H1 (cell line): ENCODE measurements around the gene KLHL29. TPM values are rescaled to one million over a fixed set of nuclear protein-coding genes. Genes with fewer than 3 reads are reported as not detected.

Source experiments
- CTCF ChIA-PET: fragments of 300-600 bp; sonication (Branson Sonifier 250); formaldehyde crosslinking; loops from one replicate; lab custom pipeline; 2021; ENCODE audit not compliant: partially characterized antibody; lab: Charles Lee
- POLR2A ChIA-PET: fragments of 300-600 bp; sonication (Branson Sonifier 250); formaldehyde crosslinking; loops from one replicate; lab custom pipeline; 2021; ENCODE audit warnings: inconsistent platforms; ENCODE audit not compliant: partially characterized antibody; lab: Charles Lee
- DNase-seq, 2 experiments: peaks; one replicate each; pipeline versions ENCODE4 v3.0.0 to v3.0.0-alpha.2; 2010 to 2022; ENCODE audit warnings: low spot score in 2 of 2, low read depth in 1 of 2, mixed read lengths in 1 of 2
- FAIRE-seq: peaks from 2 replicates; lab custom pipeline; 2011; peaks lifted over from hg19 to GRCh38; lab: Jason Lieb, UNC
- H2AFZ ChIP-seq: 2 replicates; pipeline ENCODE4 v1.8.1; 2012; ENCODE audit warnings: low read length, inconsistent platforms
- H2AK5ac ChIP-seq: 2 replicates; pipeline ENCODE4 v1.6.1; 2013; ENCODE audit warnings: low read depth, low read length
- H2BK120ac ChIP-seq: replicated peaks from 2 replicates; pipeline ENCODE3; 2013; ENCODE audit warnings: low read depth, low read length, inconsistent platforms
- H2BK12ac ChIP-seq: 2 replicates; pipeline ENCODE4 v1.6.1; 2013; ENCODE audit warnings: low read depth, low read length
- H2BK15ac ChIP-seq: 2 replicates; pipeline ENCODE4 v1.6.1; 2013; ENCODE audit warnings: low read length
- H2BK20ac ChIP-seq: 2 replicates; pipeline ENCODE4 v1.6.1; 2013; ENCODE audit warnings: low read length
- H2BK5ac ChIP-seq: 2 replicates; pipeline ENCODE4 v1.6.1; 2013; ENCODE audit warnings: low read depth, low read length
- H3K14ac ChIP-seq: 2 replicates; pipeline ENCODE4 v1.6.1; 2013; ENCODE audit warnings: inconsistent platforms; ENCODE audit not compliant: insufficient read length
- H3K18ac ChIP-seq: 2 replicates; pipeline ENCODE4 v1.6.1; 2013; ENCODE audit warnings: low read length; ENCODE audit errors: extremely low read depth
- H3K23ac ChIP-seq: 2 replicates; pipeline ENCODE4 v1.6.1; 2013; ENCODE audit warnings: inconsistent platforms; ENCODE audit not compliant: insufficient read length
- H3K23me2 ChIP-seq: 2 replicates; pipeline ENCODE4 v1.6.1; 2013; ENCODE audit warnings: low read depth, low read length
- H3K27ac ChIP-seq: 2 replicates; pipeline ENCODE4 v1.6.1; 2011; ENCODE audit warnings: low read depth, low read length, inconsistent platforms
- H3K27me3 ChIP-seq, 4 experiments: replicated peaks in 1 of 4; 1 replicate in 1 of 4; 2 replicates in 3 of 4; pipeline versions ENCODE4 v1.6.1 to v1.8.1; 2011 to 2013; ENCODE audit warnings: low read length in 3 of 4, mild to moderate bottlenecking in 3 of 4, inconsistent platforms in 2 of 4, mixed read lengths in 2 of 4, moderate library complexity in 1 of 4; ENCODE audit not compliant: control insufficient read depth in 3 of 4, insufficient read depth in 3 of 4; ENCODE audit errors: extremely low read depth in 1 of 4
- H3K36me3 ChIP-seq, 4 experiments: 2 replicates each; pipeline versions ENCODE4 v1.6.1 to v1.8.1; 2011 to 2013; ENCODE audit warnings: mild to moderate bottlenecking in 4 of 4, low read length in 3 of 4, moderate library complexity in 2 of 4, control low read depth in 1 of 4, inconsistent platforms in 1 of 4; ENCODE audit not compliant: insufficient read depth in 4 of 4, control insufficient read depth in 2 of 4
- H3K4ac ChIP-seq: replicated peaks from 2 replicates; pipeline ENCODE3; 2013; ENCODE audit warnings: low read length, low read depth, mixed read lengths, inconsistent platforms; ENCODE audit not compliant: insufficient read length
- H3K4me1 ChIP-seq, 4 experiments: replicated peaks in 1 of 4; 1 replicate in 1 of 4; 2 replicates in 3 of 4; pipeline versions ENCODE4 v1.6.1 to v1.8.1; 2011 to 2013; ENCODE audit warnings: low read length in 3 of 4, inconsistent platforms in 2 of 4, mixed read lengths in 1 of 4; ENCODE audit not compliant: insufficient read depth in 4 of 4, control insufficient read depth in 3 of 4
- H3K4me2 ChIP-seq, 2 experiments: 2 replicates each; pipeline versions ENCODE4 v1.6.1 to v1.8.1; 2011 to 2013; ENCODE audit warnings: low read depth in 2 of 2, low read length in 2 of 2, control low read depth in 1 of 2, inconsistent platforms in 1 of 2, mild to moderate bottlenecking in 1 of 2; ENCODE audit not compliant: insufficient read depth in 1 of 2
- H3K4me3 ChIP-seq, 4 experiments: fragments of 200-600, 300-600 bp in 1 of 4; sonication (generic), shearing (Covaris generic), sonication (Bioruptor Twin) in 1 of 4; 2 replicates each; pipeline versions ENCODE4 v1.5.1 to v1.8.1; 2011 to 2016; ENCODE audit warnings: low read length in 4 of 4, low read depth in 3 of 4, control low read depth in 2 of 4, inconsistent platforms in 2 of 4, mild to moderate bottlenecking in 2 of 4, mixed read lengths in 1 of 4, moderate library complexity in 1 of 4; ENCODE audit not compliant: insufficient read depth in 2 of 4; ENCODE audit errors: extremely low read depth in 1 of 4
- H3K56ac ChIP-seq: replicated peaks from 2 replicates; pipeline ENCODE3; 2013; ENCODE audit warnings: low read depth, mild to moderate bottlenecking, mixed read lengths, low read length, inconsistent platforms; ENCODE audit not compliant: insufficient read length
- H3K79me1 ChIP-seq: 2 replicates; pipeline ENCODE4 v1.6.1; 2013; ENCODE audit warnings: low read depth, low read length, control low read depth
- H3K79me2 ChIP-seq, 2 experiments: 2 replicates each; pipeline versions ENCODE4 v1.6.1 to v1.8.1; 2012 to 2013; ENCODE audit warnings: low read length in 2 of 2, mild to moderate bottlenecking in 2 of 2, inconsistent platforms in 1 of 2; ENCODE audit not compliant: insufficient read depth in 2 of 2, control insufficient read depth in 1 of 2
- H3K9ac ChIP-seq, 4 experiments: replicated peaks in 1 of 4; 1 replicate in 1 of 4; 2 replicates in 3 of 4; pipeline versions ENCODE4 v1.6.1 to v1.8.1; 2011 to 2013; ENCODE audit warnings: low read depth in 3 of 4, low read length in 3 of 4, control low read depth in 2 of 4, mild to moderate bottlenecking in 2 of 4, moderate library complexity in 2 of 4, inconsistent platforms in 1 of 4; ENCODE audit errors: extremely low read depth in 1 of 4
- H3K9me3 ChIP-seq, 2 experiments: 2 replicates each; pipeline versions ENCODE4 v1.6.1 to v1.8.1; 2012 to 2013; ENCODE audit warnings: mild to moderate bottlenecking in 2 of 2, moderate library complexity in 2 of 2, control low read depth in 1 of 2, inconsistent platforms in 1 of 2, low read depth in 1 of 2, low read length in 1 of 2, mixed read lengths in 1 of 2; ENCODE audit not compliant: insufficient read depth in 2 of 2
- H4K20me1 ChIP-seq, 2 experiments: replicated peaks in 1 of 2; 2 replicates each; pipeline versions ENCODE3 to v1.8.1; 2011 to 2013; ENCODE audit warnings: inconsistent platforms in 2 of 2, low read length in 2 of 2, mild to moderate bottlenecking in 1 of 2; ENCODE audit not compliant: insufficient read depth in 2 of 2, control insufficient read depth in 1 of 2
- H4K5ac ChIP-seq: 2 replicates; pipeline ENCODE4 v1.6.1; 2013; ENCODE audit warnings: low read length, low read depth, mixed read lengths, inconsistent platforms; ENCODE audit not compliant: insufficient read length
- H4K8ac ChIP-seq: 2 replicates; pipeline ENCODE4 v1.8.0; 2013; ENCODE audit warnings: mild to moderate bottlenecking, moderate library complexity, low read length, inconsistent platforms; ENCODE audit not compliant: insufficient read depth; ENCODE audit errors: extremely low read depth
- H4K91ac ChIP-seq: replicated peaks from 2 replicates; pipeline ENCODE3; 2013; ENCODE audit warnings: low read length, mixed read lengths, inconsistent platforms; ENCODE audit not compliant: insufficient read length
- KDM5A ChIP-seq: fragments of 200-600 bp; IDR thresholded peaks from 2 replicates; pipeline ENCODE4 v1.7.1; 2012; ENCODE audit warnings: mild to moderate bottlenecking, low read length, inconsistent platforms, mixed read lengths
- RAD21 ChIP-seq, 2 experiments: IDR thresholded peaks in 1 of 2; conservative IDR thresholded peaks in 1 of 2; 2 replicates each; pipeline ENCODE4 v1.6.1; 2011; ENCODE audit warnings: low read depth in 2 of 2, low read length in 2 of 2, improper control_type of control experiment in 1 of 2, inconsistent platforms in 1 of 2, mild to moderate bottlenecking in 1 of 2, moderate library complexity in 1 of 2
- WGBS, 2 experiments: shearing (Covaris generic) in 1 of 2; methylation state at CpG; one replicate each; pipeline versions ENCODE4 v1.1.6 to v1.1.7; 2013 to 2015; ENCODE audit warnings: low lambda C conversion rate in 2 of 2, mixed read lengths in 2 of 2, inconsistent platforms in 1 of 2, low coverage in 1 of 2, missing lambda C conversion rate in 1 of 2; ENCODE audit not compliant: insufficient replicate concordance in 2 of 2, insufficient coverage in 1 of 2, insufficient read length in 1 of 2; ENCODE audit errors: extremely low coverage in 1 of 2, missing lambda C conversion rate in 1 of 2; 5-methylcytosine and 5-hydroxymethylcytosine counted together
- polyA plus RNA-seq, 7 experiments: library from polyadenylated mRNA; depleted of rRNA in 3 of 7; stranded (reverse) in 5 of 7; unstranded in 2 of 7; fragments of >200 nt in 5 of 7; fragments of 200-250 nt in 2 of 7; gene quantifications; 1 replicate in 5 of 7; 2 replicates in 1 of 7; 4 replicates in 1 of 7; pipeline versions ENCODE4 v1.2.1 to v1.2.3, GENCODE V29; 2011 to 2013; ENCODE audit warnings: missing spikeins in 2 of 7, mixed read lengths in 2 of 7
- total RNA-seq: library from RNA; stranded (reverse); fragmentation: NEBNext Ultra II Directional; extraction: Animal tissue kit (Norgen Biotek cat#: 25700); gene quantifications from 2 replicates; pipeline ENCODE4 v1.2.1, GENCODE V29; 2021

KLHL29 gene
- total and polyA plus RNA-seq, 2 of the 8 experiments (the other 6 are each of a cell fraction or from before 2014, with no cell fraction given): 1.1 to 4.7 TPM

DNA sequence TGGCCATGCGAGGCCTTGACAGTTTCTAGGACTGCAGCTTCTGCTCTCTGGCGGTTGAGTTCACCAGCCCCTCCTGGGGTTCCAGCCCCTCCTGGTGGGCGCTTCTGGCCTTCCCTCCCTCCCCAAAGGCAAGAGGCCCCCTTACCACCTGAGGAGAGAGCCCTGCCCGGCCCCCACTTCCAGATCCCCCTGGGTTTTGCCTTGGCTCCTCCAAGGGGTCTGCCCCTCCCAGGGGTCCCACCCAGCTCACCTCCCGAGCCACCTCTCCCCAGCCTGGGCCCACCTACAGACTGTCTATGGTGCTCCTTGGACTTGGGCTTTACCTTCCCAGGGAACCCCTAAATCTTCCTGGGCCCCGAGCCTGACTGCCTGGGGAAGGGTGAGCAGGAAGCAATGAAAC is 277.5 kb downstream of the KLHL29 start:
- Histone ChIP-seq H3K4me3 (no peak overlapping the region), H2AK5ac (no peak overlapping the region), H3K79me2 (no peaks in the 10 kb centered on the region), H4K91ac (no peak overlapping the region), H2BK15ac (no peak overlapping the region; the same call in 1 of the 2 replicates), H2BK20ac (no peak overlapping the region), H4K5ac (no peak overlapping the region), H3K79me1 (no peaks in the 10 kb centered on the region), H4K8ac (no peak overlapping the region), H3K23ac (no peak overlapping the region), H3K27me3 (peaks cover 0 to 6% (median under 1%) of the 10 kb centered on the region in 4 experiments; a peak in 2 of 7 replicates), H3K56ac (no peak overlapping the region), H3K4ac (no peak overlapping the region), H3K9ac (no peak overlapping the region), H3K18ac (no peak overlapping the region), H2BK5ac (no peak overlapping the region), H2BK120ac (no peak overlapping the region), H3K36me3 (no peaks in the 10 kb centered on the region), H3K4me1 (peaks cover 0 to 3% (median 0%) of the 10 kb centered on the region in 4 experiments; a peak in 2 of 7 replicates), H2BK12ac (no peak overlapping the region), H3K4me2 (peak overlapping the region in 1 of 2 experiments; percentile 50; a peak in 1 of 4 replicates), H2AFZ (no peak overlapping the region), H4K20me1 (peaks cover 0 to 2% of the 10 kb centered on the region in 2 experiments), H3K14ac (no peak overlapping the region), H3K27ac (no peak overlapping the region), H3K9me3 (no peaks in the 10 kb centered on the region), H3K23me2 (no peaks in the 10 kb centered on the region; the same call in 1 of the 2 replicates)
- DNase-seq (no peak), FAIRE-seq (no peak)
- 81% methylated on average over 5 of the region's 6 CpGs; no CpG with 5 or more reads in 1 of the 2 experiments for WGBS, 2 experiments
- no peak for TF ChIP-seq KDM5A
- TF ChIP-seq RAD21 (IDR thresholded peaks at IDR 0.05 in 1 of 2, conservative IDR thresholded peaks at IDR 0.05 in 1 of 2; ENCODE audit: low read depth in 2 of 2, low read length in 2 of 2): peak in 1 of 2 experiments; percentile 30; a peak in 1 of 4 replicates
- POLR2A ChIA-PET: no interaction called here
- CTCF ChIA-PET: interaction anchor here (0.7 to 7.8 kb wide), 7 partner anchors 8 to 382 kb away, joined by 3 to 35 read pairs (median 4); no protein-coding TSS in a partner anchor
